Testis (tissue), 3 donors: ENCODE results near the gene IGFBP2. TPM values are rescaled to one million over a fixed set of nuclear protein-coding genes. Genes with fewer than 3 reads are reported as not detected.
A peak's percentile ranks its signal among the peaks of the same experiment; 100 is the strongest.

Experiments used
- DNase-seq: peaks from one replicate; pipeline ENCODE4 v3.0.0-alpha.2; 2019
- H3K27ac ChIP-seq, 2 donors: fragments of 200-600 bp; sonication (generic); one replicate each; pipeline ENCODE4 v1.5.1; 2019
- H3K27me3 ChIP-seq: fragments of 200-600 bp; sonication (generic); one replicate; pipeline ENCODE4 v1.5.1; 2019
- H3K36me3 ChIP-seq: fragments of 200-600 bp; sonication (generic); one replicate; pipeline ENCODE4 v1.5.1; 2017; ENCODE audit warnings: low read depth; ENCODE audit errors: missing control alignments
- H3K4me1 ChIP-seq: fragments of 200-600 bp; sonication (generic); one replicate; pipeline ENCODE4 v1.5.1; 2019
- H3K4me3 ChIP-seq, 2 donors: fragments of 200-600 bp; sonication (generic); one replicate each; pipeline ENCODE4 v1.5.1; 2017 to 2019
- H3K9me3 ChIP-seq: fragments of 200-600 bp; sonication (generic); one replicate; pipeline ENCODE4 v1.5.1; 2017
- CTCF ChIP-seq, 3 experiments: fragments of 450-650 bp in 2 of 3; fragments of 200-600 bp in 1 of 3; sonication (generic) in 1 of 3; IDR thresholded peaks; one replicate each; pipeline ENCODE4 v1.5.1; 2016 to 2019; ENCODE audit warnings: antibody characterized with exemption in 3 of 3, mild to moderate bottlenecking in 2 of 3, moderate library complexity in 1 of 3
- POLR2A ChIP-seq: fragments of 450-650 bp; IDR thresholded peaks from one replicate; pipeline ENCODE4 v1.6.1; 2017; ENCODE audit warnings: antibody characterized with exemption, mild to moderate bottlenecking, moderate library complexity
- WGBS, 2 donors: methylation state at CpG; one replicate each; pipeline ENCODE4 v1.1.5; 2018; 5-methylcytosine and 5-hydroxymethylcytosine counted together
- intact Hi-C: fragments of 100-400 bp; cut with DNase I; formaldehyde crosslinking; loops from one replicate; pipeline ENCODE4 v1.15.1; 2023; ENCODE audit warnings: low total_unique reads
- polyA plus RNA-seq: library from polyadenylated mRNA; stranded (reverse); fragments of 350-450 nt; fragmentation: Illumina TruSeq; extraction: RNeasy Lipid Tissue Mini Kit (QIAGEN cat#74804); gene quantifications from one replicate; pipeline ENCODE4 v1.2.3, GENCODE V29; 2014; ENCODE audit warnings: low read depth, low replicate concordance; ENCODE audit not compliant: insufficient read depth
- total RNA-seq, 2 donors: library from RNA; depleted of rRNA; stranded (reverse); fragments of >200 nt; gene quantifications; one replicate each; pipeline ENCODE4 v1.2.3, GENCODE V29; 2016

IGFBP2 gene
- total and polyA plus RNA-seq, 3 donors from 2014 or later, result 100 to 180 (median 118) TPM

GRCh38 chr2:216688731-216689340 lies 55.6 kb downstream of the IGFBP2 start:
- Histone ChIP-seq H3K27me3 (no peaks in the 10 kb centered on the region), H3K9me3 (no peaks in the 10 kb centered on the region), H3K4me3 (no peak overlapping the region), H3K4me1 (peaks cover 7% of the 10 kb centered on the region), H3K36me3 (no peaks in the 10 kb centered on the region), H3K27ac (no peak overlapping the region)
- DNase-seq, result no peak
- intact Hi-C loops, result loop anchor here (5.0 kb wide), 1 partner anchor 823 kb away; no protein-coding TSS in a partner anchor
- TF ChIP-seq CTCF (IDR thresholded peaks at IDR 0.05) (no peak), POLR2A (no peak)
- 83% methylated on average over 9 of the region's 9 CpGs for WGBS, 2 donors

GRCh38 chr2:216689397-216689796 lies 56.2 kb downstream of the IGFBP2 start:
- Histone ChIP-seq H3K36me3 (no peaks in the 10 kb centered on the region), H3K27me3 (no peaks in the 10 kb centered on the region), H3K4me3 (no peak overlapping the region), H3K9me3 (no peaks in the 10 kb centered on the region), H3K27ac (no peak overlapping the region), H3K4me1 (peaks cover 9% of the 10 kb centered on the region)
- no peak for DNase-seq
- TF ChIP-seq CTCF (IDR thresholded peaks at IDR 0.05), result no peak
- no peak for TF ChIP-seq POLR2A
- intact Hi-C loops, result loop anchor here (5.0 kb wide), 1 partner anchor 823 kb away; no protein-coding TSS in a partner anchor
- WGBS, 2 donors, result 95 to 100% methylated on average over 3 of the region's 3 CpGs

- Histone ChIP-seq H3K9me3 (no peaks in the 10 kb centered on the region), H3K4me1 (peaks cover 16% of the 10 kb centered on the region), H3K36me3 (no peaks in the 10 kb centered on the region), H3K27ac (peak overlapping the region in 1 of 2 donors; percentile 50), H3K4me3 (no peak overlapping the region), H3K27me3 (no peaks in the 10 kb centered on the region)
- no peak for DNase-seq
- intact Hi-C loops, result loop anchor here (10.0 kb wide), 1 partner anchor 1064 kb away; no protein-coding TSS in a partner anchor
- WGBS, 2 donors, result 29 to 41% methylated on average over 4 to 6 of the region's 6 CpGs
- TF ChIP-seq CTCF (IDR thresholded peaks at IDR 0.05) (no peak), POLR2A (no peak)
These were observed 57.2 kb downstream of the IGFBP2 start for GRCh38 chr2:216690456-216690852.

GRCh38 chr2:216690853-216691741 lies 57.9 kb downstream of the IGFBP2 start:
- Histone ChIP-seq H3K27me3 (no peaks in the 10 kb centered on the region), H3K4me3 (peak overlapping the region; percentile 0 to 21), H3K36me3 (no peaks in the 10 kb centered on the region), H3K4me1 (peaks cover 16% of the 10 kb centered on the region), H3K9me3 (no peaks in the 10 kb centered on the region), H3K27ac (peak overlapping the region in 1 of 2 donors; percentile 50)
- intact Hi-C loops, result loop anchor here (10.0 kb wide), 1 partner anchor 1064 kb away; no protein-coding TSS in a partner anchor
- WGBS, 2 donors, result 5 to 8% methylated on average over 22 to 23 of the region's 23 CpGs
- TF ChIP-seq CTCF (IDR thresholded peaks at IDR 0.05) (no peak), POLR2A (no peak)
- DNase-seq, result peak; percentile 86
